Peyer's patch (tissue), 4 donors: Measurements from ENCODE around the gene ARHGAP30. TPM values are rescaled to one million over a fixed set of nuclear protein-coding genes. Genes with fewer than 3 reads are reported as not detected.
"Not testable (repeated sequence)": the region's sequence is repeated elsewhere in the genome, so short reads cannot be mapped to it uniquely, and the experiment has no call there.

Source experiments
- DNase-seq, 3 donors: peaks; one replicate each; pipeline ENCODE4 v3.0.0-alpha.2; 2017 to 2019
- H3K27ac ChIP-seq, 4 donors: fragments of 200-600 bp; sonication (generic); one replicate each; pipeline ENCODE4 v1.5.1; 2016 to 2019
- H3K27me3 ChIP-seq, 2 donors: fragments of 200-600 bp; sonication (generic); one replicate each; pipeline ENCODE4 v1.5.1; 2019
- H3K36me3 ChIP-seq, 3 donors: fragments of 200-600 bp; sonication (generic); one replicate each; pipeline ENCODE4 v1.5.1; 2016 to 2019
- H3K4me1 ChIP-seq, 4 donors: fragments of 200-600 bp; sonication (generic); one replicate each; pipeline ENCODE4 v1.5.1; 2016 to 2019
- H3K4me3 ChIP-seq, 4 donors: fragments of 200-600 bp; sonication (generic); 1 replicate in 3 of 4; 2 replicates in 1 of 4; pipeline ENCODE4 v1.5.1; 2016 to 2019; ENCODE audit warnings: mild to moderate bottlenecking in 1 of 4
- H3K9me3 ChIP-seq, 4 donors: fragments of 200-600 bp; sonication (generic); one replicate each; pipeline ENCODE4 v1.5.1; 2016 to 2019; ENCODE audit warnings: mild to moderate bottlenecking in 1 of 4
- POLR2A ChIP-seq, 2 donors: fragments of 450-650 bp; IDR thresholded peaks; one replicate each; pipeline ENCODE4 v1.5.1; 2017; ENCODE audit warnings: antibody characterized with exemption in 2 of 2, mild to moderate bottlenecking in 2 of 2, moderate library complexity in 2 of 2
- total RNA-seq, 4 donors: library from RNA; depleted of rRNA; stranded (reverse); fragments of >200 nt; gene quantifications; one replicate each; pipeline ENCODE4 v1.1.0, GENCODE V29; 2016
- TF ChIP-seq, protein P1 (sequence below), 6 experiments: fragments of 450-650 bp in 4 of 6; fragments of 200-600 bp in 2 of 6; sonication (generic) in 1 of 6; IDR thresholded peaks; one replicate each; pipeline ENCODE4 v1.5.1; 2017 to 2019; ENCODE audit warnings: antibody characterized with exemption in 6 of 6, mild to moderate bottlenecking in 3 of 6, moderate library complexity in 1 of 6

The ARHGAP30 gene
- total RNA-seq, 4 donors from 2014 or later: 5.1 to 31.4 (median 6.7) TPM

DNA sequence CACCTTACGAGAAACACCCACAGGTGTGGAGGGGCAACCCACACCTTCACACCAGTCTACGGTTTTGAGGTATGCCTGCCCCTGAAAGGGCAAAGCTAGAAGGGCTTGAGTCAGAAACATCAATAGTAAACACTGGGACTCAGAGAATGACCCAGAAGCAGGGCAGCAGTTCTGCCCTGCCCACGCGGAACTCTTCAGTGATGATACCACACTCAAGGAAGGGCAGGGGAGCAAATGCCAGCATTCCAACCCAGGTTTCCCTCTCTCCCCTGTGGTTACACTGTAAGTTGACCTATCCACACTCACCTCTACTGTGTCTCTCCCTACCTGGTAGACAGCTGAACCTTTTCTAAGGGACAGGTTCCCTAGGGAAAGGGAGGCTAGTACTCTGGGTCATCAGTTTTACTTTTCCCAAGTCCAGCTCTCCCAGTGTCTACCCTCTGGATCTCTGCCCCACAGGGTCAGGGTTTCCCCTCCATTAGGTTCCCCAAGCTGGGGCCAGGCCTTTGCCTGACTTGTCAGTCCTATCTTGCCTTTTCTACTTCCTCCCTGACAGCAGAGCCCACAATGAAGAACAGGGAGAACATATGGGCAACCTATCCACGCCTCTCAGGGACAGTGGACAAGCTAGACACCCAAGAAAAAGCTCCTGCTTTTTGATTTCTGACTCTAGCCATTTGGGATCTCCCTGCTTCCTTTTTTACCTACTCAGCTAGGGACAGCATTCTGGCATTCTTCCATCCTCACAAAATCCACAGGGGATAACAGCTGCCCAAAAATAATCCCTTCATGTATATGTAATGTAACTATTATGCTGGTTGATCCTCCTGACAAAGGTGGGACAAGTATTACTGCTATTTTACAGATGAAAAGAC, 51.7 kb downstream of the ARHGAP30 start:
- DNase-seq: no peak
- H3K9me3 ChIP-seq: no peaks in the 10 kb centered on the region
- no peaks in the 10 kb centered on the region for H3K36me3 ChIP-seq
- H3K4me1 ChIP-seq: peaks cover 4 to 49% (median 11%) of the 10 kb centered on the region in 4 donors
- H3K27ac ChIP-seq: peak overlapping the region in 3 of 4 donors; percentile 23 to 62 (median 51)
- H3K27me3 ChIP-seq: no peaks in the 10 kb centered on the region
- H3K4me3 ChIP-seq: peak overlapping the region in 2 of 4 donors; percentile 6 to 81
- TF ChIP-seq POLR2A (IDR thresholded peaks at IDR 0.05): no peak
- TF ChIP-seq, protein P1, sequence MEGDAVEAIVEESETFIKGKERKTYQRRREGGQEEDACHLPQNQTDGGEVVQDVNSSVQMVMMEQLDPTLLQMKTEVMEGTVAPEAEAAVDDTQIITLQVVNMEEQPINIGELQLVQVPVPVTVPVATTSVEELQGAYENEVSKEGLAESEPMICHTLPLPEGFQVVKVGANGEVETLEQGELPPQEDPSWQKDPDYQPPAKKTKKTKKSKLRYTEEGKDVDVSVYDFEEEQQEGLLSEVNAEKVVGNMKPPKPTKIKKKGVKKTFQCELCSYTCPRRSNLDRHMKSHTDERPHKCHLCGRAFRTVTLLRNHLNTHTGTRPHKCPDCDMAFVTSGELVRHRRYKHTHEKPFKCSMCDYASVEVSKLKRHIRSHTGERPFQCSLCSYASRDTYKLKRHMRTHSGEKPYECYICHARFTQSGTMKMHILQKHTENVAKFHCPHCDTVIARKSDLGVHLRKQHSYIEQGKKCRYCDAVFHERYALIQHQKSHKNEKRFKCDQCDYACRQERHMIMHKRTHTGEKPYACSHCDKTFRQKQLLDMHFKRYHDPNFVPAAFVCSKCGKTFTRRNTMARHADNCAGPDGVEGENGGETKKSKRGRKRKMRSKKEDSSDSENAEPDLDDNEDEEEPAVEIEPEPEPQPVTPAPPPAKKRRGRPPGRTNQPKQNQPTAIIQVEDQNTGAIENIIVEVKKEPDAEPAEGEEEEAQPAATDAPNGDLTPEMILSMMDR (IDR thresholded peaks at IDR 0.05): no peak

DNA sequence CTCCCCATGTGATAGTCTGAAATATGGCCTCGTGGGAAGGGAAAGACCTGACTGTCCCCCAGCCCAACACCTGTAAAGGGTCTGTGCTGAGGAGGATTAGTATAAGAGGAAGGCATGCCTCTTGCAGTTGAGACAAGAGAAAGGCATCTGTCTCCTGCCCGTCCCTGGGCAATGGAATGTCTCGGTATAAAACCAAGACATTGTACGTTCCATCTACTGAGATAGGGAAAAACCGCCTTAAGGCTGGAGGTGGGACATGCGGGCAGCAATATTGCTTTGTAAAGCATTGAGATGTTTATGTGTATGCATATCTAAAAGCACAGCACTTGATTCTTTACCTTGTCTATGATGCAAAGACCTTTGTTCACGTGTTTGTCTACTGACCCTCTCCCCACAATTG, 52.5 kb downstream of the ARHGAP30 start:
- not testable (repeated sequence) for DNase-seq, H3K4me3 ChIP-seq, H3K9me3 ChIP-seq, H3K36me3 ChIP-seq, H3K27me3 ChIP-seq
- Histone ChIP-seq H3K4me1 (peaks cover 5 to 54% (median 13%) of the 10 kb centered on the region in 4 donors), H3K27ac (peak overlapping the region in 3 of 4 donors; percentile 23 to 65 (median 51))

DNA sequence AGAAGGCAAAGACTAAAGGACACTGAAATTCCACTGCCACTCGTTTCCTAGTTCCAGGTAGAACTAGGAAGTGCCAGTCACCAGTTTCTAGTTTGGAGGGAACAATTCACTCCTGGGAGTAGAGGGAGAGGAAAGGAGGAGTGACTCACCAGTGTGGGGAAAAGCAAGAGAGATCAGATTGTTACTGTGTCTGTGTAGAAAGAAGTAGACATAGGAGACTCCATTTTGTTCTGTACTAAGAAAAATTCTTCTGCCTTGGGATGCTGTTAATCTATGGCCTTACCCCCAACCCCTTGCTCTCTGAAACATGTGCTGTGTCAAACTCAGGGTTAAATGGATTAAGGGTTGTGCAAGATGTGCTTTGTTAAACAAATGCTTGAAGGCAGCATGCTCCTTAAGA, 53.0 kb downstream of the ARHGAP30 start:
- H3K4me1 ChIP-seq: peaks cover 5 to 51% (median 11%) of the 10 kb centered on the region in 4 donors
- H3K27ac ChIP-seq: peak overlapping the region in 2 of 4 donors; percentile 51 to 65
- not testable (repeated sequence) for H3K4me3 ChIP-seq, H3K27me3 ChIP-seq, DNase-seq, H3K9me3 ChIP-seq, H3K36me3 ChIP-seq

DNA sequence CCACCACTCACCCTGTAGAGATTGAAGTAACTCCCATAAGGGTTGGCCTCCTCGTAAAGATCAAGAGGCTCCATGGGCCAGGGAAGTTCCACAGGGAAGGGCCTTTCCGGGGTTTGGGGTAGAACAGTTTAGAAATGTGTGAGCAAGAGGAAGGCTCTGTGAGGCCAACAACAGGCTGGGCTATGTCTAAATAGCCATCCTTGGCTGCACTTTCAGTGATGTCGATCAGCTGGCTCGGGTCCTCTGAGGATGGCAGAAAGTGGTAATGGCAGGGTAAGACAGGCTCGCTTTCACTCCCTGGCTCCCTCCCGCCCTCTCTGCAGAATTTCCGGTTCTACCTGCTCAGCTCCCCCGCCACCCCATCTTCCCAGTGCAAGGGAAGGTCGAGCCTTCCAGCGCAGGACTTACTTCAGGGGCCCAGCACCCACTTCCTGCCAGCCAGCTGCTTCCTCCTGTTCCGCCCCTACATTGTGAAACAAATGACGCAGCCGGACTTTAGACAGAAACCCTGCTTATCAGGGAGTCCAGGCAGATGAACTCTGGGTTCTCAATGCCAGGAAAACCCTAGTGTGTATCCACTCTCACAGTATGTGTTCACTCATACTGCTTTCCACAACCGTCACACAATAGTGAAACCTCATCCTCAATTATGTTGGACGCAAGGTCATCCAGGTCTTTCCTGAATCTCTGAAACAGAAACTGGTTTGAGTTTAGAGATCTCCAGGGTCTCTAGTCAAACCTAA, 56.0 kb downstream of the ARHGAP30 start:
- peak in 1 of 2 donors; percentile 80 for TF ChIP-seq POLR2A (IDR thresholded peaks at IDR 0.05)
- TF ChIP-seq, protein P1 (IDR thresholded peaks at IDR 0.05): peak in 1 of 6 experiments; percentile 17
- peak overlapping the region; percentile 79 to 98 (median 93) for H3K27ac ChIP-seq
- no peaks in the 10 kb centered on the region for H3K36me3 ChIP-seq
- DNase-seq: peak; percentile 91 to 97 (median 91)
- peak overlapping the region; percentile 10 to 48 (median 31) for H3K4me3 ChIP-seq
- no peaks in the 10 kb centered on the region for H3K9me3 ChIP-seq
- no peaks in the 10 kb centered on the region for H3K27me3 ChIP-seq
- peaks cover 5 to 42% (median 10%) of the 10 kb centered on the region in 4 donors for H3K4me1 ChIP-seq

DNA sequence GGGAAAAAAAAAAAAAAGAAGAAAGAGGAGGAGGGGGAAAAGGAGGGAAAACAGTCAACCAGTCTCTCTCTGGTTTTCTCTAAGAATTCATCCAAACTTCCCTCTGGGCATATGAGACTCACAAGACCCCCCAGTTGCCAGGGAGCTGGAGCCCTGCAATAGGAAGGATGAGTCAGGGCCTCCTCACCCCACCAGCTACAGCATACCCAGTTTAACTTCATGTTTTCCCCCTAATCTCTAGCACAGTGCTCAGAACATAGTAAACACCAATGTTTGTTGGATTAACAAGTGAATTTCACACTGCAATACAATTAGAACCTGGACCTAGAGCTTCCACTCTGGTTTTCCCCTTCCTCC, 56.6 kb downstream of the ARHGAP30 start:
- Histone ChIP-seq H3K36me3 (no peaks in the 10 kb centered on the region), H3K27ac (peak overlapping the region; percentile 79 to 98 (median 93)), H3K4me1 (peaks cover 5 to 37% (median 12%) of the 10 kb centered on the region in 4 donors), H3K27me3 (no peaks in the 10 kb centered on the region), H3K4me3 (peak overlapping the region; percentile 10 to 48 (median 31)), H3K9me3 (no peaks in the 10 kb centered on the region)
- DNase-seq: no peak
- no peak for TF ChIP-seq POLR2A (IDR thresholded peaks at IDR 0.05)
- TF ChIP-seq, protein P1 (IDR thresholded peaks at IDR 0.05): no peak

DNA sequence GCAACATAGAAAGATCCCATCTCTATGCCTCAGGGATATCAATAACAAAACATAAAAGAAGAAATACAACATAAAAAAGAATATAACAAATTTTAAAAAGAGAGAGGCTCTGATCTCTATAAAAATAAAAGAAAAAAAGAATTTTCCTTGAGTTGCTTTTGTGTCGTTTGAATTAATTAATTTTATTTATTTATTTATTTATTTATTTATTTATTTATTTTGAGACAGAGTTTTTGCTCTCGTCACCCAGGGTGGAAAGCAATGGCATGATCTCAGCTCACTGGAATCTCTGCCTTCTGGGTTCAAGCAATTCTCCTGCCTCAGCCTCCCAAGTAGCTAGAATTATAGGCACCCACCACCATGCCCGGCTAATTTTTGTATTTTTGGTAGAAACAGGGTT, 57.3 kb downstream of the ARHGAP30 start:
- no peaks in the 10 kb centered on the region for H3K27me3 ChIP-seq
- no peaks in the 10 kb centered on the region for H3K36me3 ChIP-seq
- TF ChIP-seq POLR2A (IDR thresholded peaks at IDR 0.05): no peak
- TF ChIP-seq, protein P1 (IDR thresholded peaks at IDR 0.05): no peak
- peak overlapping the region; percentile 79 to 98 (median 93) for H3K27ac ChIP-seq
- no peaks in the 10 kb centered on the region for H3K9me3 ChIP-seq
- no peak overlapping the region for H3K4me3 ChIP-seq
- H3K4me1 ChIP-seq: peaks cover 5 to 30% (median 12%) of the 10 kb centered on the region in 4 donors
- DNase-seq: no peak
